ENCODE data around the gene SECISBP2L. TPM values are rescaled to one million over a fixed set of nuclear protein-coding genes. Genes with fewer than 3 reads are reported as not detected.

Gene SECISBP2L
- total and polyA plus RNA-seq, 12 donors = 6.2 to 49.8 (median 42.4) TPM

- no peaks in the 10 kb centered on the region for H3K27me3 ChIP-seq
- DNase-seq (no peak), ATAC-seq (no peak)
- H3K36me3 ChIP-seq = peaks cover 0 to 91% (median 19%) of the 10 kb centered on the region in 9 donors
- intact Hi-C loops (cut with DNase I) = no loop called here
- no peaks in the 10 kb centered on the region for H3K9me3 ChIP-seq
- H3K4me1 ChIP-seq = peaks cover 0 to 24% (median 21%) of the 10 kb centered on the region in 9 donors
- H3K4me3 ChIP-seq = no peak overlapping the region
- TF ChIP-seq, protein P1, sequence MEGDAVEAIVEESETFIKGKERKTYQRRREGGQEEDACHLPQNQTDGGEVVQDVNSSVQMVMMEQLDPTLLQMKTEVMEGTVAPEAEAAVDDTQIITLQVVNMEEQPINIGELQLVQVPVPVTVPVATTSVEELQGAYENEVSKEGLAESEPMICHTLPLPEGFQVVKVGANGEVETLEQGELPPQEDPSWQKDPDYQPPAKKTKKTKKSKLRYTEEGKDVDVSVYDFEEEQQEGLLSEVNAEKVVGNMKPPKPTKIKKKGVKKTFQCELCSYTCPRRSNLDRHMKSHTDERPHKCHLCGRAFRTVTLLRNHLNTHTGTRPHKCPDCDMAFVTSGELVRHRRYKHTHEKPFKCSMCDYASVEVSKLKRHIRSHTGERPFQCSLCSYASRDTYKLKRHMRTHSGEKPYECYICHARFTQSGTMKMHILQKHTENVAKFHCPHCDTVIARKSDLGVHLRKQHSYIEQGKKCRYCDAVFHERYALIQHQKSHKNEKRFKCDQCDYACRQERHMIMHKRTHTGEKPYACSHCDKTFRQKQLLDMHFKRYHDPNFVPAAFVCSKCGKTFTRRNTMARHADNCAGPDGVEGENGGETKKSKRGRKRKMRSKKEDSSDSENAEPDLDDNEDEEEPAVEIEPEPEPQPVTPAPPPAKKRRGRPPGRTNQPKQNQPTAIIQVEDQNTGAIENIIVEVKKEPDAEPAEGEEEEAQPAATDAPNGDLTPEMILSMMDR (IDR thresholded peaks at IDR 0.05) = no peak
- 92% methylated on average over 5 of the region's 5 CpGs for WGBS, 2 donors
- no peak overlapping the region for H3K27ac ChIP-seq
Observed at GRCh38 chr15:49032601-49033145, 13.6 kb downstream of the SECISBP2L start.

- WGBS, 2 donors = 90 to 97% methylated on average over 2 of the region's 2 CpGs
- Histone ChIP-seq H3K4me1 (peaks cover 0 to 16% (median 14%) of the 10 kb centered on the region in 9 donors), H3K27ac (no peak overlapping the region), H3K4me3 (no peak overlapping the region), H3K27me3 (no peaks in the 10 kb centered on the region), H3K36me3 (peaks cover 0 to 98% (median 24%) of the 10 kb centered on the region in 9 donors), H3K9me3 (no peaks in the 10 kb centered on the region)
- TF ChIP-seq, protein P1 (IDR thresholded peaks at IDR 0.05) = no peak
- DNase-seq = no peak
- intact Hi-C loops (cut with DNase I) = no loop called here
- no peak for ATAC-seq
Observed at GRCh38 chr15:49031804-49032203, 14.4 kb downstream of the SECISBP2L start.

- DNase-seq = no peak
- no peaks in the 10 kb centered on the region for H3K4me1 ChIP-seq
- TF ChIP-seq, protein P1 (IDR thresholded peaks at IDR 0.05) = no peak
- no peaks in the 10 kb centered on the region for H3K27me3 ChIP-seq
- intact Hi-C loops (cut with DNase I) = loop anchor here in 3 of 10 donors (10.0 kb wide), 2 partner anchors 98 to 108 kb away; no protein-coding TSS in a partner anchor
- H3K4me3 ChIP-seq = no peak overlapping the region
- H3K36me3 ChIP-seq = peaks cover 0 to 97% (median 30%) of the 10 kb centered on the region in 9 donors
- ATAC-seq = no peak
- H3K9me3 ChIP-seq = no peaks in the 10 kb centered on the region
- WGBS, 2 donors = 84 to 100% methylated on average over 1 of the region's 1 CpG
- no peak overlapping the region for H3K27ac ChIP-seq
Observed at GRCh38 chr15:49026700-49027099, 19.5 kb downstream of the SECISBP2L start.

GRCh38 chr15:49024840-49025239 is 21.4 kb downstream of the SECISBP2L start:
- Histone ChIP-seq H3K4me1 (no peaks in the 10 kb centered on the region), H3K9me3 (no peaks in the 10 kb centered on the region), H3K4me3 (no peak overlapping the region), H3K27ac (no peak overlapping the region), H3K36me3 (peaks cover 0 to 97% (median 35%) of the 10 kb centered on the region in 9 donors), H3K27me3 (no peaks in the 10 kb centered on the region)
- no peak for ATAC-seq
- intact Hi-C loops (cut with DNase I) = loop anchor here in 3 of 10 donors (10.0 kb wide), 2 partner anchors 100 to 110 kb away; no protein-coding TSS in a partner anchor
- TF ChIP-seq, protein P1 (IDR thresholded peaks at IDR 0.05) = no peak
- 93 to 100% methylated on average over 1 of the region's 1 CpG for WGBS, 2 donors
- no peak for DNase-seq
